Erythroblast (primary cell): Measurements from ENCODE around the gene PRKAG3.

Source experiments
- GATA1 ChIP-seq: IDR thresholded peaks from 2 replicates; pipeline ENCODE4 v1.6.1; 2011; ENCODE audit warnings: low read depth, mild to moderate bottlenecking, control low read depth, low read length, moderate library complexity
- POLR2A ChIP-seq: IDR thresholded peaks from 2 replicates; pipeline ENCODE4 v1.6.1; 2011; ENCODE audit warnings: mild to moderate bottlenecking, low read length

DNA sequence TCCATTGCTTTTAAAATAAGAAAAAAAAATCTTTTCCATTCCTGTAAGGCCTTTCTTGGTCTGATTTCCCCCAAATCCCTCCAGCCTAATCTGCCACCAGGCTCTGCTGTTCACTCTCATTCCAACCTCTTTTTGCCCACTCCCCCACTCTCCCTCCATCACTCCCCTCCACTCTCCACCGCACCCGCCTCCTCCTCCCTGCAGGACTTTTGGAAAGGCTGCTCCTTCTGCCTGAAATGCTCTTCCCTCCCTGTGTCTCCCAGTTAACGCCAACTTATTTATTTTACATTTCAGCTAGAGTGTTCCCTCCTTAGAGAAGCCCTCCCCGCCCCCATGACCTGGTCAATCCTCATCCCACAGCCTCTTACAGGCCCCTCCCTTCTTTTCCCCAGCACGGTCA lies 23.3 kb upstream of the PRKAG3 start:
- TF ChIP-seq POLR2A: no peak
- no peak for TF ChIP-seq GATA1
